Urothelium cell line (cell line): ENCODE results near the gene SLC35F6.
A peak's percentile ranks its signal among the peaks of the same experiment; 100 is the strongest.

ENCODE experiments used
- DNase-seq: peaks from one replicate; pipeline ENCODE4 v3.0.0; 2011; ENCODE audit warnings: low spot score, mixed read lengths
- FAIRE-seq: peaks from 2 replicates; lab custom pipeline; 2011; peaks lifted over from hg19 to GRCh38; lab: Jason Lieb, UNC

Gene SLC35F6

GRCh38 chr2:26764078-26764887 is at the start of gene SLC35F6:
SLC35F6 (plus strand) TSS chr2:26764284; CDS start chr2:26764350, 66 bp downstream.
- no peak for FAIRE-seq
- DNase-seq: peak; percentile 96

- DNase-seq (no peak), FAIRE-seq (no peak)
Observed at GRCh38 chr2:26715528-26716270, 48.4 kb upstream of the SLC35F6 start.

- DNase-seq: no peak
- FAIRE-seq: no peak
Observed at GRCh38 chr2:26716340-26716739, 47.7 kb upstream of the SLC35F6 start.

GRCh38 chr2:26716769-26717168 is 47.3 kb upstream of the SLC35F6 start:
- no peak for FAIRE-seq
- DNase-seq: no peak

- FAIRE-seq (no peak), DNase-seq (no peak)
Observed at GRCh38 chr2:26717362-26717761, 46.7 kb upstream of the SLC35F6 start.

GRCh38 chr2:26718949-26719686 is 45.0 kb upstream of the SLC35F6 start:
- FAIRE-seq (no peak), DNase-seq (no peak)

- peak; percentile 83 for DNase-seq
- no peak for FAIRE-seq
Observed at GRCh38 chr2:26720322-26721114, 43.6 kb upstream of the SLC35F6 start.

- FAIRE-seq (no peak), DNase-seq (peak; percentile 40)
Observed at GRCh38 chr2:26721115-26722032, 42.7 kb upstream of the SLC35F6 start.

- no peak for FAIRE-seq
- no peak for DNase-seq
Observed at GRCh38 chr2:26722328-26722727, 41.8 kb upstream of the SLC35F6 start.

GRCh38 chr2:26722911-26723310 is 41.2 kb upstream of the SLC35F6 start:
- FAIRE-seq (peak; percentile 52), DNase-seq (no peak)

- no peak for DNase-seq
- FAIRE-seq: no peak
Observed at GRCh38 chr2:26723475-26723874, 40.6 kb upstream of the SLC35F6 start.

- peak; percentile 58 for FAIRE-seq
- DNase-seq: peak; percentile 87
Observed at GRCh38 chr2:26723991-26724750, 39.9 kb upstream of the SLC35F6 start.

- FAIRE-seq (no peak), DNase-seq (no peak)
Observed at GRCh38 chr2:26724784-26725520, 39.1 kb upstream of the SLC35F6 start.

GRCh38 chr2:26725521-26725820 is 38.6 kb upstream of the SLC35F6 start:
- DNase-seq: no peak
- no peak for FAIRE-seq

- no peak for FAIRE-seq
- DNase-seq: no peak
Observed at GRCh38 chr2:26726228-26726627, 37.9 kb upstream of the SLC35F6 start.

- DNase-seq: no peak
- FAIRE-seq: no peak
Observed at GRCh38 chr2:26727641-26728561, 36.2 kb upstream of the SLC35F6 start.

GRCh38 chr2:26729311-26729710 is 34.8 kb upstream of the SLC35F6 start:
- FAIRE-seq: no peak
- DNase-seq: no peak
